HepG2 (cell line): ENCODE measurements around the gene RIPOR3.

Source experiments
- AGO1 ChIP-seq: fragments of 200-400 bp; formaldehyde crosslinking; IDR thresholded peaks from 2 replicates; pipeline ENCODE4 v1.6.1; 2017; ENCODE audit warnings: mild to moderate bottlenecking, low read depth, low read length, moderate library complexity; ENCODE audit not compliant: poor library complexity, severe bottlenecking
- CTCF ChIP-seq: sonication (generic); formaldehyde crosslinking; IDR thresholded peaks from 2 replicates; pipeline ENCODE4 v1.5.0; 2020; ENCODE audit warnings: mild to moderate bottlenecking, missing genetic modification reagents, moderate library complexity

GRCh38 chr20:50618537-50618936 is 72.8 kb downstream of the RIPOR3 start:
- TF ChIP-seq AGO1 (no peak), CTCF (CRISPR knock-in tag) (no peak)
